Panc1 (cell line): ENCODE results near the gene SUPT3H. TPM values are rescaled to one million over a fixed set of nuclear protein-coding genes. Genes with fewer than 3 reads are reported as not detected.

Experiments used
- ATAC-seq: fragments of 200-7000 bp; cut with Tn5 transposase; 2 replicates; pipeline ENCODE4 v1.9.1; 2020; ENCODE audit warnings: mild to moderate bottlenecking, moderate library complexity
- BruUV-seq: library from RNA; stranded (reverse); fragments of 400-500 nt; replicated peaks from 2 replicates; lab custom pipeline; 2021; lab: Mats Ljungman, UMichigan
- CTCF ChIA-PET: fragments of 300-600 bp; sonication (Branson Sonifier 250); formaldehyde crosslinking; loops from one replicate; lab custom pipeline; 2022; ENCODE audit warnings: antibody characterized with exemption; lab: Charles Lee
- POLR2A ChIA-PET: fragments of 300-600 bp; sonication (Branson Sonifier 250); formaldehyde crosslinking; loops from one replicate; lab custom pipeline; 2022; ENCODE audit warnings: antibody characterized with exemption; lab: Charles Lee
- DNase-seq: peaks from one replicate; pipeline ENCODE4 v3.0.0-alpha.2; 2010; ENCODE audit warnings: low read depth, low spot score
- H3K27ac ChIP-seq: 2 replicates; pipeline ENCODE4 v1.5.1; 2011; ENCODE audit warnings: mild to moderate bottlenecking, low read length, inconsistent platforms
- H3K27me3 ChIP-seq: fragments of 200-500 bp; sonication (Bioruptor generic); 2 replicates; pipeline ENCODE4 v1.6.0; 2014; ENCODE audit warnings: low read length, inconsistent platforms; ENCODE audit not compliant: control insufficient read depth, insufficient read depth
- H3K36me3 ChIP-seq: fragments of 200-500 bp; sonication (Bioruptor generic); 2 replicates; pipeline ENCODE4 v1.5.1; 2014; ENCODE audit warnings: inconsistent platforms, mild to moderate bottlenecking, low read length, moderate library complexity; ENCODE audit not compliant: control insufficient read depth, insufficient read depth
- H3K4me1 ChIP-seq: 2 replicates; pipeline ENCODE4 v1.5.1; 2011; ENCODE audit warnings: inconsistent platforms, mild to moderate bottlenecking, low read length, moderate library complexity; ENCODE audit not compliant: control insufficient read depth, insufficient read depth
- H3K4me3 ChIP-seq, 2 experiments: 2 replicates each; pipeline ENCODE4 v1.5.1; 2011 to 2012; ENCODE audit warnings: low read depth in 2 of 2, low read length in 2 of 2, mild to moderate bottlenecking in 2 of 2, inconsistent platforms in 1 of 2, moderate library complexity in 1 of 2
- H3K9me3 ChIP-seq: fragments of 200-500 bp; sonication (Bioruptor generic); 2 replicates; pipeline ENCODE4 v1.5.1; 2014; ENCODE audit warnings: low read depth, mild to moderate bottlenecking, inconsistent platforms, low read length, moderate library complexity; ENCODE audit not compliant: control insufficient read depth, insufficient read depth
- POLR2AphosphoS5 ChIP-seq: IDR thresholded peaks from 2 replicates; pipeline ENCODE4 v1.6.1; 2012; ENCODE audit warnings: mild to moderate bottlenecking, low read depth, low read length, moderate library complexity
- SIN3A ChIP-seq: IDR thresholded peaks from 2 replicates; pipeline ENCODE4 v1.6.1; 2012; ENCODE audit warnings: low read depth, mild to moderate bottlenecking, low read length, moderate library complexity, borderline replicate concordance; ENCODE audit not compliant: insufficient read depth
- TCF7L2 ChIP-seq: IDR thresholded peaks from 2 replicates; pipeline ENCODE4 v1.6.1; 2011; ENCODE audit warnings: mild to moderate bottlenecking, low read depth, low read length, inconsistent platforms
- in situ Hi-C: cut with HindIII; loops from 2 replicates; pipeline ENCODE4 v1.10.0; 2016; ENCODE audit warnings: low sequenced_read_pairs, low pct_unique_long_range_greater_than_20kb
- intact Hi-C: fragments of 100-400 bp; cut with micrococcal nuclease; formaldehyde crosslinking; loops from one replicate; pipeline ENCODE4 v1.10.0; 2022; ENCODE audit not compliant: unreplicated experiment
- total RNA-seq: library from RNA; stranded (reverse); gene quantifications from one replicate; pipeline ENCODE4 v1.2.1, GENCODE V29; 2021; ENCODE audit not compliant: unreplicated experiment
- TF ChIP-seq, protein P1 (sequence below): fragments of 450-650 bp; IDR thresholded peaks from 2 replicates; pipeline ENCODE4 v1.5.1; 2017; ENCODE audit warnings: mild to moderate bottlenecking
- TF ChIP-seq, protein P2 (sequence below), 2 experiments: IDR thresholded peaks; 2 replicates each; pipeline ENCODE4 v1.6.1; 2011 to 2012; ENCODE audit warnings: low read depth in 2 of 2, control low read depth in 1 of 2, low read length in 1 of 2, mild to moderate bottlenecking in 1 of 2, moderate library complexity in 1 of 2; ENCODE audit not compliant: insufficient read depth in 1 of 2

The SUPT3H gene
- total RNA-seq, 1 experiment from 2014 or later = 11.0 TPM

DNA sequence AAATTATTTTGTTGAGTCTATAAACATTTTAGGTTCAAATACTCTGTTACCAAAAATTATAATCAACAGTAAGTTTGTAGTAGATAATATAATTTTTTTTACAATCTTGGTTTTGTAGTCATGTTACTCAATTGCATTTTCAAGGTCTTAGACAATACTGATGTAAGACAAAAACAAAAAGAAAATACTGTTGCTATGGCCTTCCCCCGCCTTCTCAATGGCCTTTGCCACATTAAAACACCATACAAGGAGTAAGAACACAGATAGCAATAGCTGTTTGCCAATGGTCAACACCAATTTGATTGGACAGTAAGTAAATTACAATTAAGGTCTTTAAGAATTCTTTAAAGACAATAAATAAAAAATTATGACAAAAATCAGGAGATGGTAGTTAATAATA lies 540.0 kb downstream of the SUPT3H start:
- H3K27me3 ChIP-seq = no peaks in the 10 kb centered on the region
- DNase-seq (no peak), ATAC-seq (no peak)
- no peak overlapping the region for H3K27ac ChIP-seq
- ChIA-PET POLR2A (no interaction called here), CTCF (no interaction called here)
- no peak overlapping the region for H3K4me3 ChIP-seq
- no TSS peak for BruUV-seq
- H3K36me3 ChIP-seq = no peaks in the 10 kb centered on the region
- intact Hi-C loops (no loop called here), in situ Hi-C loops (no loop called here)
- TF ChIP-seq, protein P1, sequence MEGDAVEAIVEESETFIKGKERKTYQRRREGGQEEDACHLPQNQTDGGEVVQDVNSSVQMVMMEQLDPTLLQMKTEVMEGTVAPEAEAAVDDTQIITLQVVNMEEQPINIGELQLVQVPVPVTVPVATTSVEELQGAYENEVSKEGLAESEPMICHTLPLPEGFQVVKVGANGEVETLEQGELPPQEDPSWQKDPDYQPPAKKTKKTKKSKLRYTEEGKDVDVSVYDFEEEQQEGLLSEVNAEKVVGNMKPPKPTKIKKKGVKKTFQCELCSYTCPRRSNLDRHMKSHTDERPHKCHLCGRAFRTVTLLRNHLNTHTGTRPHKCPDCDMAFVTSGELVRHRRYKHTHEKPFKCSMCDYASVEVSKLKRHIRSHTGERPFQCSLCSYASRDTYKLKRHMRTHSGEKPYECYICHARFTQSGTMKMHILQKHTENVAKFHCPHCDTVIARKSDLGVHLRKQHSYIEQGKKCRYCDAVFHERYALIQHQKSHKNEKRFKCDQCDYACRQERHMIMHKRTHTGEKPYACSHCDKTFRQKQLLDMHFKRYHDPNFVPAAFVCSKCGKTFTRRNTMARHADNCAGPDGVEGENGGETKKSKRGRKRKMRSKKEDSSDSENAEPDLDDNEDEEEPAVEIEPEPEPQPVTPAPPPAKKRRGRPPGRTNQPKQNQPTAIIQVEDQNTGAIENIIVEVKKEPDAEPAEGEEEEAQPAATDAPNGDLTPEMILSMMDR = no peak
- TF ChIP-seq SIN3A (no peak), POLR2AphosphoS5 (no peak), TCF7L2 (no peak)
- TF ChIP-seq, protein P2, sequence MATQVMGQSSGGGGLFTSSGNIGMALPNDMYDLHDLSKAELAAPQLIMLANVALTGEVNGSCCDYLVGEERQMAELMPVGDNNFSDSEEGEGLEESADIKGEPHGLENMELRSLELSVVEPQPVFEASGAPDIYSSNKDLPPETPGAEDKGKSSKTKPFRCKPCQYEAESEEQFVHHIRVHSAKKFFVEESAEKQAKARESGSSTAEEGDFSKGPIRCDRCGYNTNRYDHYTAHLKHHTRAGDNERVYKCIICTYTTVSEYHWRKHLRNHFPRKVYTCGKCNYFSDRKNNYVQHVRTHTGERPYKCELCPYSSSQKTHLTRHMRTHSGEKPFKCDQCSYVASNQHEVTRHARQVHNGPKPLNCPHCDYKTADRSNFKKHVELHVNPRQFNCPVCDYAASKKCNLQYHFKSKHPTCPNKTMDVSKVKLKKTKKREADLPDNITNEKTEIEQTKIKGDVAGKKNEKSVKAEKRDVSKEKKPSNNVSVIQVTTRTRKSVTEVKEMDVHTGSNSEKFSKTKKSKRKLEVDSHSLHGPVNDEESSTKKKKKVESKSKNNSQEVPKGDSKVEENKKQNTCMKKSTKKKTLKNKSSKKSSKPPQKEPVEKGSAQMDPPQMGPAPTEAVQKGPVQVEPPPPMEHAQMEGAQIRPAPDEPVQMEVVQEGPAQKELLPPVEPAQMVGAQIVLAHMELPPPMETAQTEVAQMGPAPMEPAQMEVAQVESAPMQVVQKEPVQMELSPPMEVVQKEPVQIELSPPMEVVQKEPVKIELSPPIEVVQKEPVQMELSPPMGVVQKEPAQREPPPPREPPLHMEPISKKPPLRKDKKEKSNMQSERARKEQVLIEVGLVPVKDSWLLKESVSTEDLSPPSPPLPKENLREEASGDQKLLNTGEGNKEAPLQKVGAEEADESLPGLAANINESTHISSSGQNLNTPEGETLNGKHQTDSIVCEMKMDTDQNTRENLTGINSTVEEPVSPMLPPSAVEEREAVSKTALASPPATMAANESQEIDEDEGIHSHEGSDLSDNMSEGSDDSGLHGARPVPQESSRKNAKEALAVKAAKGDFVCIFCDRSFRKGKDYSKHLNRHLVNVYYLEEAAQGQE (IDR thresholded peaks at IDR 0.05; ENCODE audit: insufficient read depth in 1 of 2, low read depth in 2 of 2, low read length in 1 of 2) = no peak
- no peaks in the 10 kb centered on the region for H3K4me1 ChIP-seq
- H3K9me3 ChIP-seq = no peaks in the 10 kb centered on the region

DNA sequence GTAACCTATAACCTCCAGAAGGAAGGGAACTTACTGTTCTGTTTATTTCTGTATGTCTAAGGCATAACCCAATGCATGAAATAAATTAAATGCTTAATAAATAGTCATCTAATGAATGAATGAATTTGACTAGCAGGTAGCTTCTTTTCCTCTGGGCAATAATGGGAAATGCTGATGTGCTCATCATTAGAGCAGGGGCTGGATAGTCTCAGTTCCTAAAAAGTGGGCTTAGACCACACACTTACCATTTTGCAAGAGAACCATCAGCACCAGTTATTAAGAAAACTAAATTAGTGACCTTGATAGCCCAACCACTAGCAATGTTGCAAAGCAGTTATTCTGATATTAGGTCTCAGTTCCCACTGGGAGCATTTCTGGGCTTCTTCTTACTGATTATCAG lies 540.5 kb downstream of the SUPT3H start:
- ChIA-PET CTCF (no interaction called here), POLR2A (no interaction called here)
- Histone ChIP-seq H3K9me3 (no peaks in the 10 kb centered on the region), H3K36me3 (no peaks in the 10 kb centered on the region), H3K4me3 (no peak overlapping the region), H3K27ac (no peak overlapping the region), H3K4me1 (no peaks in the 10 kb centered on the region), H3K27me3 (no peaks in the 10 kb centered on the region)
- in situ Hi-C loops = no loop called here
- ATAC-seq = no peak
- TF ChIP-seq SIN3A (no peak), TCF7L2 (no peak), POLR2AphosphoS5 (no peak)
- TF ChIP-seq, protein P2 (IDR thresholded peaks at IDR 0.05; ENCODE audit: insufficient read depth in 1 of 2, low read depth in 2 of 2, low read length in 1 of 2) = no peak
- TF ChIP-seq, protein P1 = no peak
- DNase-seq = no peak
- no TSS peak for BruUV-seq
- intact Hi-C loops = no loop called here
